OCI-LY1 (cell line): ENCODE measurements around the gene ZDHHC14.

Source experiments
- H2AFZ ChIP-seq: fragments of 200-600 bp; sonication (generic), shearing (Covaris generic); 2 replicates; pipeline ENCODE4 v1.6.0; 2014; ENCODE audit warnings: antibody characterized with exemption, mild to moderate bottlenecking, low read length
- H3F3A ChIP-seq: fragments of 200-600 bp; sonication (generic), shearing (Covaris generic); 2 replicates; pipeline ENCODE4 v1.6.0; 2014; ENCODE audit warnings: mild to moderate bottlenecking, antibody characterized with exemption, low read length, moderate library complexity; ENCODE audit not compliant: insufficient read depth
- H3K27ac ChIP-seq: fragments of 200-600 bp; sonication (generic); 2 replicates; pipeline ENCODE4 v1.5.1; 2014; ENCODE audit warnings: low read length, mixed run types, mild to moderate bottlenecking, low read depth; ENCODE audit not compliant: poor library complexity, severe bottlenecking
- H3K27me3 ChIP-seq: fragments of 200-600 bp; sonication (generic); 2 replicates; pipeline ENCODE4 v1.6.0; 2014; ENCODE audit warnings: antibody characterized with exemption, mild to moderate bottlenecking, low read length, moderate library complexity; ENCODE audit not compliant: insufficient read depth
- H3K36me3 ChIP-seq: fragments of 200-600 bp; sonication (generic); 2 replicates; pipeline ENCODE4 v1.6.1; 2014; ENCODE audit warnings: mild to moderate bottlenecking, antibody characterized with exemption, low read length, moderate library complexity, mixed read lengths; ENCODE audit not compliant: insufficient read depth
- H3K4me1 ChIP-seq: fragments of 200-600 bp; sonication (generic); 2 replicates; pipeline ENCODE4 v1.5.1; 2014; ENCODE audit warnings: mild to moderate bottlenecking, low read length, moderate library complexity; ENCODE audit not compliant: insufficient read depth, severe bottlenecking
- H3K4me2 ChIP-seq: fragments of 200-600 bp; sonication (generic), shearing (Covaris generic); 2 replicates; pipeline ENCODE4 v1.6.1; 2014; ENCODE audit warnings: low read length
- H3K4me3 ChIP-seq: fragments of 200-600 bp; sonication (generic); 2 replicates; pipeline ENCODE4 v1.5.1; 2014; ENCODE audit warnings: low read length, low read depth, mild to moderate bottlenecking, mixed read lengths; ENCODE audit not compliant: poor library complexity, severe bottlenecking
- H3K79me2 ChIP-seq: fragments of 200-600 bp; shearing (Covaris generic); 2 replicates; pipeline ENCODE4 v1.6.1; 2016; ENCODE audit warnings: mixed run types, low read length, mixed read lengths; ENCODE audit not compliant: insufficient read depth
- H3K9ac ChIP-seq: fragments of 200-600 bp; sonication (generic), shearing (Covaris generic); 2 replicates; pipeline ENCODE4 v1.6.1; 2014; ENCODE audit warnings: mild to moderate bottlenecking, low read length, mixed read lengths
- H3K9me2 ChIP-seq: fragments of 200-600 bp; sonication (generic), shearing (Covaris generic); 2 replicates; pipeline ENCODE4 v1.6.1; 2014; ENCODE audit warnings: low read depth, mild to moderate bottlenecking, low read length, mixed read lengths
- H3K9me3 ChIP-seq: fragments of 200-600 bp; shearing (Covaris generic); 2 replicates; pipeline ENCODE4 v1.6.1; 2014; ENCODE audit warnings: low read length, mixed read lengths
- H4K20me1 ChIP-seq: fragments of 200-600 bp; sonication (generic), shearing (Covaris generic); 2 replicates; pipeline ENCODE4 v1.6.0; 2016; ENCODE audit warnings: mild to moderate bottlenecking, low read length; ENCODE audit not compliant: insufficient read depth
- CTCF ChIP-seq: fragments of 200-600 bp; sonication (generic), shearing (Covaris generic); IDR thresholded peaks from 2 replicates; pipeline ENCODE4 v1.5.1; 2017; ENCODE audit warnings: mild to moderate bottlenecking, antibody characterized with exemption, low read length, moderate library complexity, mixed read lengths
- EZH2 ChIP-seq: fragments of 200-600 bp; sonication (generic), shearing (Covaris generic); IDR thresholded peaks from 2 replicates; pipeline ENCODE4 v1.8.0; 2017; ENCODE audit warnings: borderline replicate concordance, mixed run types, mild to moderate bottlenecking, antibody characterized with exemption, low read length, moderate library complexity, mixed read lengths

The ZDHHC14 gene

DNA sequence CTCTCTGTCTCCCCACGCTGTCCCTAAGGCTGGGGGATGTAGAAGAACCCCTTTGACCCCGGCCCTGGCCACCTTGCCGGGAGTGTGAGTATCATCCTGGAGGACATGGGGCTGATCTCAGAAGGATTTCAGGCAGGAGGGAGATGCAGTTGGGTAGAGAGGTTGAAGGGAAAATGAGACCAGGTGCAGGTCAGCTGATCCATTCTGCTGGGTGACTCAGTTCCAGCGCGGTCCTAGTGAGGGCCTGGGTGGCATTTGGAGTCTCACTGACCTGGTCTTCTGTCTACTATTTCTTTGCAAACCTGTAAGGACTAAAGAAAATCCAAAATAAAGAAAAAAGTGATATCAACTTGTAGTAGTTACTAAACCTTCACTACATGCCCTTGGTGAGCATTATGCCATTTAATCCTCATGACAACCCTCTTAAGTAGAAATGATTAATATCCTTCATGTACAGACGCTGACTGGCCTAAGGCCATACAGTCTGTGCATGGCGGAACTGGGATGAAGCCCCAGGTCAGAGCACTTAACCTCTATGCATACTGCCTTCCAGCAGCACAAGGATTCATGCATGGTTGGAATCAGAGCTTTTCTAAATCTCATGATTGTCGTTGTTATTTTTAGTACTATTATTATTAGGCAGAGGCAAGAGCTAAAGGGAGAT lies 106.3 kb downstream of the ZDHHC14 start:
- Histone ChIP-seq H3K9me3 (no peaks in the 10 kb centered on the region), H2AFZ (no peak overlapping the region), H3K9me2 (no peaks in the 10 kb centered on the region), H3F3A (no peaks in the 10 kb centered on the region), H3K4me3 (no peak overlapping the region), H4K20me1 (no peaks in the 10 kb centered on the region), H3K27ac (no peak overlapping the region), H3K4me1 (no peaks in the 10 kb centered on the region), H3K27me3 (no peaks in the 10 kb centered on the region; the same call in 1 of the 2 replicates), H3K36me3 (no peaks in the 10 kb centered on the region), H3K79me2 (no peaks in the 10 kb centered on the region), H3K4me2 (no peak overlapping the region), H3K9ac (no peak overlapping the region)
- no peak for TF ChIP-seq CTCF
- no peak for TF ChIP-seq EZH2

DNA sequence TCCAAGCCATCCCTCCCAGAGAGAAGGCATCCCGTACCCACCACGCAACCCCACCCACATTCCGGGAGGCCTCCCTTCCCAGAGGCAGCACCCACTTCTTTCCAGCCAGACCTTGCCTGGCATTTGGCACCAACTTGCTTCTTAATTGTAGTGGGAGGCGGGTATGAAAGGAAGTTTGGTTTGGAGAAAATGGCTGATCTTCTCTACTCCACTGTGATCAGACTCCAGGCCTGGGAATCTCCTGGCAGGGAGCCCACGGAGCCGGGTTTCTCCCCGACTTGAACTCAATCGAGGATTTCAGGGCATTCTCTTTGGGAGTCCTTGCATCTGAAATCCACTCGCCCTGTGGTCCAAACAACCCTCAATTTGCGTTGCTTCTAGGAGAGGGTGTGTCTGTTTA lies 107.1 kb downstream of the ZDHHC14 start:
- Histone ChIP-seq H3K9me3 (no peaks in the 10 kb centered on the region), H3K27ac (no peak overlapping the region), H3K4me3 (no peak overlapping the region), H3K9ac (no peak overlapping the region), H3K9me2 (no peaks in the 10 kb centered on the region), H3F3A (no peaks in the 10 kb centered on the region), H3K79me2 (no peaks in the 10 kb centered on the region), H3K4me1 (no peaks in the 10 kb centered on the region), H3K27me3 (no peaks in the 10 kb centered on the region; the same call in 1 of the 2 replicates), H3K4me2 (no peak overlapping the region), H3K36me3 (no peaks in the 10 kb centered on the region), H4K20me1 (no peaks in the 10 kb centered on the region), H2AFZ (no peak overlapping the region)
- TF ChIP-seq EZH2, result no peak
- TF ChIP-seq CTCF, result no peak

DNA sequence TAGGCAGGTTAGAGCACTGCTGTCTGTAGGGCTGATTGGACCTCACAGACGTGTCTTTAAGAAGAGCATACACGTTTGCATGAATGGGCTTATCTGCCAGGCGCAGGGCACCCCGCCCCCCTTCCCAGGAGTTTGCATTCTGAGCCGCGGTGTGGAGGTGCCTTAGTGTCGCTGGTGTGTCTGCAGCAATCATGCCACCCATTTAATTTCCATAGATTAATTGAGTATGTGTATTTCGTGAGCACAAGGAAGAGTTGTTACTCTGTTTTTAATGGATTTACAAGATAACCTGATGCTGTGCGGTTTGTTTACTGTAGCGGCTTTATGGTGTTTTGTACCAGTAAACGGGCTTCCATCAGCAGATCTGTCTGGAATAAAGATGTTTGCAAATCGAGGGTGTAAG lies 107.7 kb downstream of the ZDHHC14 start:
- H4K20me1 ChIP-seq, result no peaks in the 10 kb centered on the region
- H3K9me2 ChIP-seq, result no peaks in the 10 kb centered on the region
- no peaks in the 10 kb centered on the region for H3K36me3 ChIP-seq
- TF ChIP-seq CTCF (no peak), EZH2 (no peak)
- no peak overlapping the region for H3K9ac ChIP-seq
- H3K79me2 ChIP-seq, result no peaks in the 10 kb centered on the region
- no peak overlapping the region for H3K27ac ChIP-seq
- H3K4me2 ChIP-seq, result no peak overlapping the region
- no peaks in the 10 kb centered on the region; the same call in 1 of the 2 replicates for H3K27me3 ChIP-seq
- no peak overlapping the region for H3K4me3 ChIP-seq
- no peaks in the 10 kb centered on the region for H3F3A ChIP-seq
- H3K9me3 ChIP-seq, result no peaks in the 10 kb centered on the region
- no peaks in the 10 kb centered on the region for H3K4me1 ChIP-seq
- H2AFZ ChIP-seq, result no peak overlapping the region
